ENCODE data around the gene TBX10. TPM values are rescaled to one million over a fixed set of nuclear protein-coding genes. Genes with fewer than 3 reads are reported as not detected.
"Not testable (repeated sequence)": the region's sequence is repeated elsewhere in the genome, so short reads cannot be mapped to it uniquely, and the experiment has no call there.

TBX10 gene
- total RNA-seq, 2 donors from 2014 or later = not detected

- ATAC-seq (no peak), DNase-seq (ENCODE audit: low spot score) (no peak)
- Mint-ChIP-seq H3K36me3 (no peaks in the 10 kb centered on the region), H3K9me3 (no peaks in the 10 kb centered on the region), H3K4me1 (ENCODE audit: low read depth in 2 of 2) (peaks cover 5 to 14% of the 10 kb centered on the region in 2 donors), H3K27me3 (no peaks in the 10 kb centered on the region), H3K4me3 (peak overlapping the region; percentile 59), H3K27ac (peak overlapping the region in 1 of 2 donors; percentile 28)
These were observed 12.1 kb downstream of the TBX10 start for GRCh38 chr11:67627441-67627811.

- Mint-ChIP-seq H3K36me3 (no peaks in the 10 kb centered on the region), H3K4me1 (ENCODE audit: low read depth in 2 of 2) (peaks cover 5 to 14% of the 10 kb centered on the region in 2 donors), H3K27me3 (no peaks in the 10 kb centered on the region), H3K9me3 (no peaks in the 10 kb centered on the region), H3K27ac (no peak overlapping the region), H3K4me3 (no peak overlapping the region)
- ATAC-seq (no peak), DNase-seq (ENCODE audit: low spot score) (no peak)
These were observed 12.6 kb downstream of the TBX10 start for GRCh38 chr11:67626970-67627369.

- H3K4me1 Mint-ChIP-seq (ENCODE audit: low read depth in 2 of 2) = peaks cover 5 to 12% of the 10 kb centered on the region in 2 donors
- not testable (repeated sequence) for ATAC-seq; H3K9me3 Mint-ChIP-seq; H3K27ac Mint-ChIP-seq; H3K36me3 Mint-ChIP-seq; H3K4me3 Mint-ChIP-seq; DNase-seq (ENCODE audit: low spot score); H3K27me3 Mint-ChIP-seq
These were observed 13.3 kb downstream of the TBX10 start for GRCh38 chr11:67626131-67626833.

GRCh38 chr11:67623795-67624194, 15.8 kb downstream of the TBX10 start:
- H3K4me3 Mint-ChIP-seq; H3K9me3 Mint-ChIP-seq; H3K36me3 Mint-ChIP-seq; H3K27me3 Mint-ChIP-seq; H3K27ac Mint-ChIP-seq; H3K4me1 Mint-ChIP-seq (ENCODE audit: low read depth in 2 of 2); DNase-seq (ENCODE audit: low spot score); ATAC-seq: not testable (repeated sequence)

- H3K4me1 Mint-ChIP-seq (ENCODE audit: low read depth in 2 of 2); H3K4me3 Mint-ChIP-seq; DNase-seq (ENCODE audit: low spot score); H3K36me3 Mint-ChIP-seq; ATAC-seq; H3K9me3 Mint-ChIP-seq; H3K27me3 Mint-ChIP-seq; H3K27ac Mint-ChIP-seq: not testable (repeated sequence)
These were observed 16.7 kb downstream of the TBX10 start for GRCh38 chr11:67622905-67623304.

GRCh38 chr11:67621928-67622327, 17.6 kb downstream of the TBX10 start:
- not testable (repeated sequence) for H3K9me3 Mint-ChIP-seq; H3K4me1 Mint-ChIP-seq (ENCODE audit: low read depth in 2 of 2); H3K27me3 Mint-ChIP-seq; H3K4me3 Mint-ChIP-seq; H3K36me3 Mint-ChIP-seq; DNase-seq (ENCODE audit: low spot score); ATAC-seq; H3K27ac Mint-ChIP-seq

GRCh38 chr11:67620621-67621020, 18.9 kb downstream of the TBX10 start:
- H3K27me3 Mint-ChIP-seq, H3K4me3 Mint-ChIP-seq: not testable (repeated sequence)

GRCh38 chr11:67619683-67620618, 19.6 kb downstream of the TBX10 start:
- H3K4me3 Mint-ChIP-seq; DNase-seq (ENCODE audit: low spot score); H3K27me3 Mint-ChIP-seq; H3K36me3 Mint-ChIP-seq; H3K4me1 Mint-ChIP-seq (ENCODE audit: low read depth in 2 of 2); ATAC-seq; H3K9me3 Mint-ChIP-seq; H3K27ac Mint-ChIP-seq: not testable (repeated sequence)

More at GRCh38 chr11:67620621-67621020, 18.9 kb downstream of the TBX10 start:
- H3K27ac Mint-ChIP-seq; ATAC-seq; H3K4me1 Mint-ChIP-seq (ENCODE audit: low read depth in 2 of 2); H3K9me3 Mint-ChIP-seq; H3K36me3 Mint-ChIP-seq; DNase-seq (ENCODE audit: low spot score): not testable (repeated sequence)

- DNase-seq (ENCODE audit: low spot score); H3K36me3 Mint-ChIP-seq; H3K9me3 Mint-ChIP-seq; H3K4me3 Mint-ChIP-seq; H3K27ac Mint-ChIP-seq; ATAC-seq; H3K27me3 Mint-ChIP-seq: not testable (repeated sequence)
- peaks cover 0 to 14% of the 10 kb centered on the region in 2 donors for H3K4me1 Mint-ChIP-seq (ENCODE audit: low read depth in 2 of 2)
These were observed 20.5 kb downstream of the TBX10 start for GRCh38 chr11:67618901-67619659.

- H3K27ac Mint-ChIP-seq = peak overlapping the region; percentile 36 to 86
- DNase-seq (ENCODE audit: low spot score) (no peak), ATAC-seq (no peak)
- no peaks in the 10 kb centered on the region for H3K9me3 Mint-ChIP-seq
- no peaks in the 10 kb centered on the region for H3K36me3 Mint-ChIP-seq
- no peaks in the 10 kb centered on the region for H3K27me3 Mint-ChIP-seq
- H3K4me1 Mint-ChIP-seq (ENCODE audit: low read depth in 2 of 2) = peaks cover 6 to 24% of the 10 kb centered on the region in 2 donors
- peak overlapping the region; percentile 3 for H3K4me3 Mint-ChIP-seq
These were observed 22.2 kb downstream of the TBX10 start for GRCh38 chr11:67617243-67617953.

GRCh38 chr11:67616431-67617242, 22.9 kb downstream of the TBX10 start:
- ATAC-seq = no peak
- H3K27me3 Mint-ChIP-seq = no peaks in the 10 kb centered on the region
- H3K4me3 Mint-ChIP-seq = peak overlapping the region; percentile 3
- DNase-seq (ENCODE audit: low spot score) = no peak
- no peaks in the 10 kb centered on the region for H3K36me3 Mint-ChIP-seq
- peaks cover 6 to 24% of the 10 kb centered on the region in 2 donors for H3K4me1 Mint-ChIP-seq (ENCODE audit: low read depth in 2 of 2)
- H3K9me3 Mint-ChIP-seq = no peaks in the 10 kb centered on the region
- H3K27ac Mint-ChIP-seq = peak overlapping the region; percentile 86 to 95

GRCh38 chr11:67615728-67616430, 23.7 kb downstream of the TBX10 start:
- H3K27me3 Mint-ChIP-seq = no peaks in the 10 kb centered on the region
- H3K4me1 Mint-ChIP-seq (ENCODE audit: low read depth in 2 of 2) = peaks cover 6 to 24% of the 10 kb centered on the region in 2 donors
- H3K4me3 Mint-ChIP-seq = no peak overlapping the region
- no peaks in the 10 kb centered on the region for H3K36me3 Mint-ChIP-seq
- ATAC-seq (no peak), DNase-seq (ENCODE audit: low spot score) (no peak)
- H3K9me3 Mint-ChIP-seq = no peaks in the 10 kb centered on the region
- H3K27ac Mint-ChIP-seq = peak overlapping the region; percentile 31 to 95
